Stimulated activated CD8-positive, alpha-beta memory T cell treated with anti-CD3 and anti-CD28 coated beads, Interleukin-4, amount 100 ng/mL, for 1 hour (primary cell): ENCODE results near the gene DELE1.
"Not testable (repeated sequence)": the region's sequence is repeated elsewhere in the genome, so short reads cannot be mapped to it uniquely, and the experiment has no call there.

Experiments
- DNase-seq, 2 donors: peaks; one replicate each; pipeline ENCODE4 v3.0.0-alpha.2; 2020; ENCODE audit warnings: low read depth in 2 of 2, low spot score in 1 of 2

The DELE1 gene

GRCh38 chr5:141922827-141923447 is 734 bp upstream of the DELE1 start:
- DNase-seq, result not testable (repeated sequence)

GRCh38 chr5:141926434-141926833 is 2.8 kb downstream of the DELE1 start:
- no peak for DNase-seq

GRCh38 chr5:141928051-141928450 is 4.4 kb downstream of the DELE1 start:
- DNase-seq, result no peak

- DNase-seq, result no peak
Observed at GRCh38 chr5:141929398-141930058, 5.9 kb downstream of the DELE1 start.

GRCh38 chr5:141931694-141932093 is 8.0 kb downstream of the DELE1 start:
- DNase-seq, result no peak

GRCh38 chr5:141933151-141933550 is 9.5 kb downstream of the DELE1 start:
- no peak for DNase-seq

GRCh38 chr5:141934099-141934844 is 10.6 kb downstream of the DELE1 start:
- no peak for DNase-seq

- no peak for DNase-seq
Observed at GRCh38 chr5:141935538-141935937, 11.9 kb downstream of the DELE1 start.

GRCh38 chr5:141940695-141941271 is 17.1 kb downstream of the DELE1 start:
- DNase-seq, result no peak

- no peak for DNase-seq
Observed at GRCh38 chr5:141941307-141941706, 17.6 kb downstream of the DELE1 start.

- no peak for DNase-seq
Observed at GRCh38 chr5:141941779-141942178, 18.1 kb downstream of the DELE1 start.

GRCh38 chr5:141942185-141942857 is 18.6 kb downstream of the DELE1 start:
- no peak for DNase-seq

- DNase-seq, result no peak
Observed at GRCh38 chr5:141944076-141944475, 20.4 kb downstream of the DELE1 start.

GRCh38 chr5:141945511-141946051 is 21.9 kb downstream of the DELE1 start:
- DNase-seq, result no peak

GRCh38 chr5:141947316-141947715 is 23.6 kb downstream of the DELE1 start:
- no peak for DNase-seq

- no peak for DNase-seq
Observed at GRCh38 chr5:141948812-141949211, 25.1 kb downstream of the DELE1 start.

- DNase-seq, result no peak
Observed at GRCh38 chr5:141949511-141949910, 25.8 kb downstream of the DELE1 start.

- DNase-seq, result no peak
Observed at GRCh38 chr5:141950207-141951005, 26.7 kb downstream of the DELE1 start.

GRCh38 chr5:141951332-141951781 is 27.7 kb downstream of the DELE1 start:
- no peak for DNase-seq

- no peak for DNase-seq
Observed at GRCh38 chr5:141952020-141952419, 28.3 kb downstream of the DELE1 start.
